A673 (cell line): Measurements from ENCODE around the gene CCND2. TPM values are rescaled to one million over a fixed set of nuclear protein-coding genes. Genes with fewer than 3 reads are reported as not detected.

Experiments used
- BruUV-seq: library from RNA; stranded (reverse); fragments of 400-500 nt; replicated peaks from 2 replicates; lab custom pipeline; 2021; lab: Mats Ljungman, UMichigan
- CTCF ChIA-PET: fragments of 300-600 bp; sonication (Branson Sonifier 250); formaldehyde crosslinking; loops from one replicate; lab custom pipeline; 2022; ENCODE audit warnings: antibody characterized with exemption; lab: Charles Lee
- POLR2A ChIA-PET: fragments of 300-600 bp; sonication (Branson Sonifier 250); formaldehyde crosslinking; loops from one replicate; lab custom pipeline; 2022; ENCODE audit warnings: antibody characterized with exemption; ENCODE audit not compliant: low non-redundant PET; lab: Charles Lee
- DNase-seq: peaks from one replicate; pipeline ENCODE4 v3.0.0-alpha.2; 2015; ENCODE audit warnings: low spot score
- H3K27ac ChIP-seq: fragments of 200-600 bp; sonication (generic); 2 replicates; pipeline ENCODE4 v1.5.1; 2016; ENCODE audit warnings: mixed run types, low read depth, mild to moderate bottlenecking, mixed read lengths, antibody characterized with exemption, low read length; ENCODE audit not compliant: poor library complexity, severe bottlenecking
- H3K27me3 ChIP-seq: fragments of 200-600 bp; sonication (generic); replicated peaks from 2 replicates; pipeline ENCODE4 v1.6.1; 2017; ENCODE audit warnings: mixed run types, low read depth, mild to moderate bottlenecking, mixed read lengths, antibody characterized with exemption, low read length; ENCODE audit not compliant: insufficient read depth, poor library complexity
- H3K36me3 ChIP-seq: fragments of 200-600 bp; sonication (generic); 2 replicates; pipeline ENCODE4 v1.6.1; 2016; ENCODE audit warnings: mixed run types, mild to moderate bottlenecking, mixed read lengths, antibody characterized with exemption, low read length; ENCODE audit not compliant: insufficient read depth, poor library complexity, severe bottlenecking
- H3K4me1 ChIP-seq: fragments of 200-600 bp; sonication (generic); 2 replicates; pipeline ENCODE4 v1.6.1; 2017; ENCODE audit warnings: mixed run types, mild to moderate bottlenecking, mixed read lengths, antibody characterized with exemption, low read length; ENCODE audit not compliant: insufficient read depth, poor library complexity, severe bottlenecking
- H3K4me3 ChIP-seq: fragments of 200-600 bp; sonication (generic); 2 replicates; pipeline ENCODE4 v1.5.1; 2016; ENCODE audit warnings: low read depth, mixed run types, mild to moderate bottlenecking, mixed read lengths, low read length; ENCODE audit not compliant: poor library complexity, severe bottlenecking
- H3K9me3 ChIP-seq: fragments of 200-600 bp; sonication (generic); 2 replicates; pipeline ENCODE4 v1.6.1; 2016; ENCODE audit warnings: mixed run types, low read depth, mild to moderate bottlenecking, mixed read lengths, antibody characterized with exemption, low read length; ENCODE audit not compliant: poor library complexity, severe bottlenecking
- CTCF ChIP-seq: fragments of 300-800, 200-600 bp; sonication (generic); conservative IDR thresholded peaks from 2 replicates; pipeline ENCODE4 v1.5.1; 2017; ENCODE audit warnings: low read depth, mild to moderate bottlenecking, antibody characterized with exemption, low read length, moderate library complexity, mixed read lengths
- EZH2 ChIP-seq: fragments of 200-600 bp; sonication (generic); IDR thresholded peaks from 2 replicates; pipeline ENCODE4 v1.6.1; 2017; ENCODE audit warnings: borderline replicate concordance, low read depth, mild to moderate bottlenecking, mixed read lengths, antibody characterized with exemption, low read length; ENCODE audit not compliant: poor library complexity, severe bottlenecking
- intact Hi-C: fragments of 100-400 bp; cut with micrococcal nuclease; formaldehyde crosslinking; loops from one replicate; pipeline ENCODE4 v1.10.0; 2022; ENCODE audit not compliant: unreplicated experiment
- total RNA-seq: library from RNA; stranded (reverse); gene quantifications from 2 replicates; pipeline ENCODE4 v1.2.3, GENCODE V29; 2021

CCND2 gene
- total RNA-seq, 1 experiment from 2014 or later, result 2.6 TPM

GRCh38 chr12:4296751-4297150 is 23.2 kb downstream of the CCND2 start:
- BruUV-seq, result no TSS peak
- ChIA-PET POLR2A (no interaction called here), CTCF (no interaction called here)
- no peaks in the 10 kb centered on the region for H3K36me3 ChIP-seq
- DNase-seq, result no peak
- TF ChIP-seq EZH2, result no peak
- TF ChIP-seq CTCF, result no peak
- no peak overlapping the region for H3K27ac ChIP-seq
- peaks cover 12% of the 10 kb centered on the region for H3K27me3 ChIP-seq
- H3K9me3 ChIP-seq, result no peaks in the 10 kb centered on the region
- intact Hi-C loops, result no loop called here
- no peaks in the 10 kb centered on the region for H3K4me1 ChIP-seq
- no peak overlapping the region for H3K4me3 ChIP-seq

DNA sequence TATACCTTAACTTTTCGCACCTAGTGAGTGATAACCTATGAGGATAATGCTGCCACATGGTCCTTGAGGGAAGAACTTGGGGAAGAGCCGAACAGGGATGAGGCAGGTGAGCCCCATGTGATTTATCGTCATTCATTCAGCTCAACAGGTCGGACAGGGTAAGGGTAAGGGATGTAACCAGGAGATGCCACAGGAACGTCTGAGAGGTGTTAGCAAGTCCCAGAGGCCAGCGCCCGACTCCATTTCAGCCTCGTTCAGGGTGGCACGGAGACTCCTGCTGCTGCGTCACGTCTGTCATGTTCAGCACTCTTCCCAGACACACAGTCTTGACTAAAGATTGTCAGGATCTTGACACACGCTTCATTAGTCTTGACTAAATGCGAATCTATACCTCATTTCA is 24.1 kb downstream of the CCND2 start:
- Histone ChIP-seq H3K4me3 (no peak overlapping the region), H3K4me1 (no peaks in the 10 kb centered on the region), H3K36me3 (no peaks in the 10 kb centered on the region), H3K27ac (no peak overlapping the region), H3K9me3 (no peaks in the 10 kb centered on the region), H3K27me3 (peaks cover 20% of the 10 kb centered on the region)
- no peak for DNase-seq
- TF ChIP-seq EZH2 (no peak), CTCF (no peak)
- ChIA-PET POLR2A (no interaction called here), CTCF (no interaction called here)
- no TSS peak for BruUV-seq
- intact Hi-C loops, result no loop called here

- no peak for DNase-seq
- Histone ChIP-seq H3K27ac (no peak overlapping the region), H3K9me3 (no peaks in the 10 kb centered on the region), H3K4me1 (no peaks in the 10 kb centered on the region), H3K36me3 (no peaks in the 10 kb centered on the region), H3K27me3 (peaks cover 47% of the 10 kb centered on the region), H3K4me3 (no peak overlapping the region)
- TF ChIP-seq EZH2, result no peak
- no peak for TF ChIP-seq CTCF
- intact Hi-C loops, result no loop called here
- BruUV-seq, result no TSS peak
- ChIA-PET POLR2A (interaction anchor here (0.8 kb wide), 1 partner anchor 445 kb away, joined by 5 read pairs; no protein-coding TSS in a partner anchor), CTCF (no interaction called here)
These were observed 27.3 kb downstream of the CCND2 start for GRCh38 chr12:4300883-4301282.
